ENCODE measurements around the gene ZP1.

ZP1 gene

DNA sequence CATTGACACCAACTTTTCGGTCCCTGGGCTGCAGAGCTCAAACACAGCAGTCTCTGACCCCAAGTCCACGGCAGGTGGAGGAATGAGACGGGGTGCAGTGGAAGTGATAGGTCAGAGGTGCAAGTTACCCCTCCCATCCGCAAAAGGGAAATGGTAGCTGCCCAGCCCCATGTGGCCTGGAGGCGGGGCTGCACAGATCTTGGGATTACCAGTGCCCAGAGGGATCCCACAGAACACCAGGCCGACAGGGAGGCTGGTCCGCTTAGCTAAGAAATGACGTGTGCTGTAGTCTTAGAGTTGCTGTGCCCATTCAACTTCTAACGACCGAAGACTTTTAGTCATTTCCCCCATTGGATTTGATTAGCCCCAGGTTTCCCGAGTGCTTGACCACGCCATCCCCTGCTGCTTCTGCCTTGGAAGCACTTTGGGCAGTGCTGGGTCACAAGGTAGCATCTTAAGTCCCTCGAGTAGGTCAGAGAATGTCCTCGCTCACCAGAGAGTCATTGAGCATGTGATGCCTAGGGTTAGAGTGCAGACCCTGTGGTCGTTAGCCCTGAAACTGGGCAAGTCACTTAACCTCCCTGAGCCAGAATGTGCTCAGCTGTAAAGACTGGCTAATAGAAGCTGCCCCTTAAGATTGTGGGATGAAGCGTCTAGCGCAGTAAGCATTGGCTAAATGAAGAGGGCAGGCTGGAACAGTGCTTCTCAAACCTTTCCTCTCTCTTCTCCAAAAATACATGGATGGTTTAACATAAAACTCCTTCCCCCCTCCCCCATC lies 15.8 kb upstream of the ZP1 start:
- no peak for DNase-seq (ENCODE audit: low read depth)
- TF ChIP-seq, protein P1, sequence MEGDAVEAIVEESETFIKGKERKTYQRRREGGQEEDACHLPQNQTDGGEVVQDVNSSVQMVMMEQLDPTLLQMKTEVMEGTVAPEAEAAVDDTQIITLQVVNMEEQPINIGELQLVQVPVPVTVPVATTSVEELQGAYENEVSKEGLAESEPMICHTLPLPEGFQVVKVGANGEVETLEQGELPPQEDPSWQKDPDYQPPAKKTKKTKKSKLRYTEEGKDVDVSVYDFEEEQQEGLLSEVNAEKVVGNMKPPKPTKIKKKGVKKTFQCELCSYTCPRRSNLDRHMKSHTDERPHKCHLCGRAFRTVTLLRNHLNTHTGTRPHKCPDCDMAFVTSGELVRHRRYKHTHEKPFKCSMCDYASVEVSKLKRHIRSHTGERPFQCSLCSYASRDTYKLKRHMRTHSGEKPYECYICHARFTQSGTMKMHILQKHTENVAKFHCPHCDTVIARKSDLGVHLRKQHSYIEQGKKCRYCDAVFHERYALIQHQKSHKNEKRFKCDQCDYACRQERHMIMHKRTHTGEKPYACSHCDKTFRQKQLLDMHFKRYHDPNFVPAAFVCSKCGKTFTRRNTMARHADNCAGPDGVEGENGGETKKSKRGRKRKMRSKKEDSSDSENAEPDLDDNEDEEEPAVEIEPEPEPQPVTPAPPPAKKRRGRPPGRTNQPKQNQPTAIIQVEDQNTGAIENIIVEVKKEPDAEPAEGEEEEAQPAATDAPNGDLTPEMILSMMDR (IDR thresholded peaks at IDR 0.05; ENCODE audit: low read length, missing control alignments), result no peak
- H3K4me3 ChIP-seq (replicated peaks; ENCODE audit: low read depth, low read length), result no peak overlapping the region

DNA sequence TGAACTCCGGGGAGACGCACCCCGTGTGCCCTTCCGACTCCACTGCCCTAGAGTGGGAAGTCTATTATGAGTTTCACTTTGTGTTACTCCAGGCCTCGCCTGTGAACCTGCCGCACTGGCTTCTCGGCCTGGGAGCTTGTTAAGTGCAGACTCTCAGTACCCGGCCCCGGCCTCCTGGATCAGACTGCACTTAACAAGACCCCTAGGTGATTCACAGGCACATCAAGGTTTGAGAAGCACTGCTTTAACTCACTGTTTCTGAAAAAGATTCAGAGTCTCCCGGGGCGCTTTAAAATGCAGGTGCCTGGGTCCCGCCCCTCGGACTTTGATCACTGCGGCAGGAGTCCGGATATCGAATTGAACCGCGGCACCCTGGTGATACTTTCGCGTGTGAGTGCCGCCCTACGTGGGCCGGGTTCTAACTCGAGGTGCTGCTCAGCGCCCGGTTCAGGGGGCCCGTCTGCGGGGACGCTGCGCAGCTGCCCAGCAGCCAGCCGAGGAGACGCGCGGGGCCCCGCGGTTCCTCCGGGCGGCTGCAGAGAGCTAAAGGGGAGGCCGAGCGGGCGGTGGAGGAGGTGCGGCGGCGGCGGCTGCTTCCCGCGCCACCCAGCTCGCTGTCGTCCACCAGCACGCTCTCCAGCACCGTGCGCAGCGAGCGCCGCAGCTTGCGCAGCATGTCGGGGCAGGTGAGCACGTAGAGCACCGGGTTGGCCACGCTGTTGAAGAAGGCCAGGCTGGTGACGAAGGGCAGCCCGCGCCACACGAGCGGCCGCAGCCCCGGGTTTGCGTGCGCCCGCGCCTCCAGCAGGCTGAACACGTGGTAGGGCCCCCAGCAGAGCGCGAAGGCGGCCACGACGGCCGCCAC lies 15.0 kb upstream of the ZP1 start:
- H3K4me3 ChIP-seq (replicated peaks; ENCODE audit: low read depth, low read length), result no peak overlapping the region
- TF ChIP-seq, protein P1 (IDR thresholded peaks at IDR 0.05; ENCODE audit: low read length, missing control alignments), result no peak
- DNase-seq (ENCODE audit: low read depth), result no peak

DNA sequence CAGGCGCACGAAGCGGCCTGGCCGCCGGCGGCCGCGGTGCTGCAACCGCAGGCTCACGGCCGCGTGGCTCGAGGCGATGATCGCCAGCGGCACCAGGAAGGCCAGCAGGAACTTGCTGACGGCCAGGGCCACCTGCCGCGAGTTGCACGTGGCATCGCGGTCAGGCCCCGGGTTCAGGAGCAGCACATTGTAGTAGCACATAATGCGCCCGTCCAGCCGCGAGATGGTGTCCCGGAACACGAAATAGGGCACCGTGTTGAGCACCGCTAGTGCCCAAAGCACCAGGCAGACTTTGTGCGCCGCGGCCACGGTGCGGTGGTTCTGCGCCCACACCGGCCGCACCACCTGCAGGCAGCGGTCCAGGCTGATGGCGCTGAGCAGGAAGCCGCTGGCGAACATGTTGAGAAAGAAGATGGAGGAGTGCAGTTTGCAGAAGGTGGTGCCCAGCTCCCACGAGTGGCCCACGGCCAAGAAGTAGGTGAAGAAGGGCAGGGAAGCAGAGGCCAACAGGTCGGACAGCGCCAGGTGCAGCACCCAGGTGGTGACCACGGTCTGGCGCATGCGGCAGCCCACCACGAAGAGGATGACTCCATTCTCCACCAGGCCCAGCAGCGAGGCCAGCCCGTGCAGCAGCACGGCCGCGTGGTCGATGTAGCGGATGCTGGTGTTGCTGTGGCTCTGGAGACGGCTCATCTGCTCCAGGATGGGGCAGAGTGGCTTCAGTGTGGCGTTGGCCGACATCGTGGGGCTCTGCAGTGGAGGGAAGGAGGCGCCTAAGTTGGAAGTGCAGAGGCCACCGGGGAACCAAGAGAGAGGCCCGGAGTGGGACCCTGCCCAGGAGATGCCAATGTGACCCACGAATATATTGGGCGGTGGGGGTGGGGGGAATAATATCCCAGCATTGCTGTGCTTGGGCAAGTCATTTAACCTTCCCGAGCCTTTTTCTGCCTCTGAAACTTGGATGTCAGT lies 14.1 kb upstream of the ZP1 start:
- TF ChIP-seq, protein P1 (IDR thresholded peaks at IDR 0.05; ENCODE audit: low read length, missing control alignments), result no peak
- no peak overlapping the region for H3K4me3 ChIP-seq (replicated peaks; ENCODE audit: low read depth, low read length)
- DNase-seq (ENCODE audit: low read depth), result no peak

DNA sequence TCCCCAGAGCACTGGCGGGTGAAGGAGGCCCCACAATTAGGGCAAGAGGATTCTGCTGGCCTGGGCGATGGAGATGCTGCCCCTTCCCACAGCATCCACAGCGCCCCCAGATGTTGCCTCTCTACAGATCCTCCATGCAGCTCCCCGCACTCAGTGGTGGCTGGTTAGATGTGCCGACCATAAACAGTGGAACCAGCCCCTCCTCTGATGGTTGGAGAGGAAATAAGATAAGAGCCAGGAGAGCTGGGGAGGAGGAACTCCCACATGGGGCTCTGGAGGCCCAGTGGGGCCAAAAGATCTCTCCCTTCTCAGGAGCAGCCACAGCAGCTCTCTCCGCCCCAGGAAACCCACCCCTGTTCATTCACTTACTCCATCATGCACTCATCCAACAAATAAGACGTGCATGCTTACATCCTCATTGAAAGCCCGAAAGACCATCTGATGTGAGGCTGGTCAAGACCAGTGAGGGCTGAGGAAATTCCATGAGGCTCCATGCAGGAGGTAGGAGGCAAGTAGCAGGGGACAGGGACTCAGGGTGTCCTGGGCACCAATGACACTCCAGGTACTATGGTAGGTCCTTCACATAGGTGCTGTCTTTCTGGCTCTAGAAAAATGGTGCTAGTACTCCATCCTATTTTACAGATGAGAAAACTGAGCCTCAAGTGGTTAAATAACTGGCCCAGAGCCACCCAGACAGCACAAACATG lies 13.0 kb upstream of the ZP1 start:
- H3K4me3 ChIP-seq (replicated peaks; ENCODE audit: low read depth, low read length), result no peak overlapping the region
- TF ChIP-seq, protein P1 (IDR thresholded peaks at IDR 0.05; ENCODE audit: low read length, missing control alignments), result no peak
- no peak for DNase-seq (ENCODE audit: low read depth)

DNA sequence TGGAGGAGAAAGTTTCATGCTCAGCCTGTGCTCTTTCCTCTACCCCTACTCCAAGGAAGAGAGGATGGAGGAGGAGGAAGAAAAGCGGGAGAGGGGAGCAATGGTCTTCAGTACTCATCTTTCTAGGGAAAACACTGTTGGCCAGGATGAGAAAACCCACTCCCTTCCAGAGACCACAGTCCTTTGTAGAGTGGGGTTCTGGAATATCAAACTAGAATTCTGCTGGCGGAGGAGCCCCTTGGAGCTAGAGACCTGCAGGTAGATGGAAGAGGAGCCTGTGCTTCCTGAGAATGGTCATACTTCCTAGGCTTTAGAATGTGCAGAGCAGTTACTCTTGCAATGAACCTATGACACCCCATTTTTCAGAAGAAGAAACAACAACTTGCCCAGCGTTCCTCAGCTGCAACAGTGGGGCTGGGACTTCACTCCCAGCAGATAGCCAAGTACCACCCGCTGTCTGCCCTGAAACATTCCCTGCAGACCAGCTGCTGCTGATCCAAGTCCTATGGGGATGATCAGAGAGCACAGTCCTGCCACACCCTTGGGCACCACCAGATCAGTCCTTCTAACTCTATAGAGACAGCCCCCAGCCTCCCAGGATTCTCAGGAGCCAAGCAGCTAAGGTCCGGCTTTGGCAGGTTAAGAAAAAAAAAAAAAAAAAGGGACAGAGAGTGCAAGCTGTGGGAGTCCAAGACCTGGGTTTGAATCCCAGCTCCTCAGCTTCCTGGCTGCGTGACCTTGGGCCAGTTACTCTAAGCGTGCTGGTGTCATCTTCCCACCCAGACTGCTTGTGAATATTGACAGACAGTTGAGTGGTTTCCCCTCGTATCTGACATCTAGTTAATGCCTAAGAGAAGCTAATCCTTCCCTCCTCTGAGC lies 12.3 kb upstream of the ZP1 start:
- no peak for DNase-seq (ENCODE audit: low read depth)
- H3K4me3 ChIP-seq (replicated peaks; ENCODE audit: low read depth, low read length), result no peak overlapping the region
- TF ChIP-seq, protein P1 (IDR thresholded peaks at IDR 0.05; ENCODE audit: low read length, missing control alignments), result no peak
